ENCODE measurements around the gene CREB3L2. TPM values are rescaled to one million over a fixed set of nuclear protein-coding genes. Genes with fewer than 3 reads are reported as not detected.

Gene CREB3L2
- total and polyA plus RNA-seq, 2 of the 4 experiments (the other 2 are of a cell fraction), result 42.3 to 57.9 TPM

DNA sequence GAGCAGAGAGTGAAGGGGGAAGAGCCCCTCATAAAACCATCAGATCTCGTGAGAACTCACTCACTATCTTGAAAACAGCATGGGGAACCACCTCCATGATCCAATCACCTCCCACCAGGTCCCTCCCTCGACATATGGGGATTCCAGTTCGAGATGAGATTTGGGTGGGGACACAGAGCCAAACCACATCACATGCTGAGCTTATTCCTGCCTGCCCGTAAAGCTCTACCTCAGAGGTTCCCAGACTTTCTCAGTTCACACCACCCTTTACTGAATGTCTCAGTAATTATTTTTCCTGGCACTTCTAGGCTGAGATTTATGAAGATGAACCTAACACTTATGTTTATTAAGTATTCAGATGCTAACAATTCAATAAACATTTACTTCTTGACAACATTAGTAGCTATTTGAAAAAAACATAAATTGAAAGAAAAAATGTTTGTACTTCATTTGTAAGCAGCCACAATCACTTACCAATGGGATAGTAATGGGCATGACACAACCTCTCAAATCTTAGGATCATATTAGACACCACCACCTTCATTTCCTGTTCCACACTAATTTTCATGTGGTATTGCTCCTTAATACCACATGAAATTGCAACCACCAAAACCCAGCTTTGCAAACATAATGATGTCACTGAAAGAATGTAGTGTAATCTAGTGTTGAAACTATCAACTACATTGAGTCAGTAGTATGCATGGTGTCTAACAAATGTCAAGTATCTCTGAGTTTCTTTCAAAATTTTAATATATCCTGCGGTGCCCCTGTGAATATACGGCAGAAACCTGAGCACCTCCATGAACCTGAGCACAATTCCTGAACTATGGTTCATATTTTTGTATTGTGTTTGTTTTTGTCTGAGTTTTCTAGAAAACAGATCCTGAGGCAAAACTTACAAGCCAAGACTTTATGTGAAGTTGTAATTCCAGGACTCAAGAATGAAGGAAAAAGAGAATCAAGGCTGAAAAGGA lies 150.6 kb downstream of the CREB3L2 start:
- no peak overlapping the region for H3K4me3 ChIP-seq (ENCODE audit: insufficient read depth, low read depth, low read length)
- no peak overlapping the region for H2BK15ac ChIP-seq (ENCODE audit: low read depth, low read length)
- H2BK20ac ChIP-seq (ENCODE audit: low read depth, low read length), result peak overlapping the region; percentile 37; the same call in 1 of the 2 replicates
- CTCF ChIA-PET, result no interaction called here
- peak overlapping the region in 1 of 2 experiments; percentile 52; a peak in 1 of 4 replicates for H4K8ac ChIP-seq (ENCODE audit: low read depth in 2 of 2, low read length in 2 of 2)
- H3K27me3 ChIP-seq (ENCODE audit: control insufficient read depth, insufficient read depth, low read length), result no peaks in the 10 kb centered on the region; the same call in 1 of the 2 replicates
- H4K20me1 ChIP-seq (ENCODE audit: insufficient read depth, low read length), result no peaks in the 10 kb centered on the region; the same call in 1 of the 2 replicates
- H2AFZ ChIP-seq (replicated peaks; ENCODE audit: low read length, poor library complexity), result no peak overlapping the region
- no peak overlapping the region for H2AK9ac ChIP-seq (replicated peaks; ENCODE audit: low read depth, low read length, poor library complexity)
- H3K27ac ChIP-seq (ENCODE audit: insufficient read depth, low read length), result no peak overlapping the region
- H3K14ac ChIP-seq (replicated peaks; ENCODE audit: low read depth, low read length), result peak overlapping the region; percentile 57
- no TSS peak for BruUV-seq (replicated peaks)
- peak overlapping the region; percentile 41 for H2BK5ac ChIP-seq (ENCODE audit: low read depth, low read length, poor library complexity, severe bottlenecking)
- intact Hi-C loops (cut with micrococcal nuclease) (no loop called here), in situ Hi-C loops (cut with MboI; ENCODE audit: low sequenced_read_pairs) (no loop called here), dilution Hi-C loops (cut with HindIII; ENCODE audit: low sequenced_read_pairs, unreplicated experiment) (no loop called here)
- peaks cover 7% of the 10 kb centered on the region; the same call in 1 of the 2 replicates for H3K9me1 ChIP-seq (ENCODE audit: insufficient read depth, low read length)
- no CpG with 5 or more reads among the region's 6 CpGs for WGBS, 2 experiments (ENCODE audit: extremely low coverage in 2 of 2, insufficient read length in 1 of 2)
- POLR2A ChIA-PET (ENCODE audit: unreplicated experiment), result no interaction called here
- H3K4me2 ChIP-seq (ENCODE audit: low read depth, low read length), result no peak overlapping the region
- no peak overlapping the region; the same call in 1 of the 2 replicates for H3K56ac ChIP-seq (ENCODE audit: extremely low read depth, insufficient read depth, low read length)
- H3K4me1 ChIP-seq (ENCODE audit: control insufficient read depth, insufficient read depth, low read length), result peaks cover 13% of the 10 kb centered on the region; the same call in 1 of the 2 replicates
- ATAC-seq (ENCODE audit: low read depth), result no peak
- no peak overlapping the region for H3K9ac ChIP-seq (ENCODE audit: low read depth, low read length)
- peak overlapping the region; percentile 27; the same call in 1 of the 2 replicates for H4K91ac ChIP-seq (ENCODE audit: insufficient read depth, low read depth, low read length)
- no peak overlapping the region; the same call in 1 of the 2 replicates for H4K5ac ChIP-seq (ENCODE audit: low read depth, low read length)
- TF ChIP-seq, protein P1, sequence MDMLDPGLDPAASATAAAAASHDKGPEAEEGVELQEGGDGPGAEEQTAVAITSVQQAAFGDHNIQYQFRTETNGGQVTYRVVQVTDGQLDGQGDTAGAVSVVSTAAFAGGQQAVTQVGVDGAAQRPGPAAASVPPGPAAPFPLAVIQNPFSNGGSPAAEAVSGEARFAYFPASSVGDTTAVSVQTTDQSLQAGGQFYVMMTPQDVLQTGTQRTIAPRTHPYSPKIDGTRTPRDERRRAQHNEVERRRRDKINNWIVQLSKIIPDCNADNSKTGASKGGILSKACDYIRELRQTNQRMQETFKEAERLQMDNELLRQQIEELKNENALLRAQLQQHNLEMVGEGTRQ (IDR thresholded peaks at IDR 0.05; ENCODE audit: low read depth, low read length), result no peak
- TF ChIP-seq CEBPB (IDR thresholded peaks at IDR 0.05; ENCODE audit: low read depth, low read length), result peak; percentile 36; the same call in 1 of the 2 replicates
- H3K79me1 ChIP-seq (ENCODE audit: low read depth in 1 of 2, low read length in 2 of 2), result no peaks in the 10 kb centered on the region; a peak in 1 of 4 replicates
- DNase-seq, result peak; percentile 58
- H3K36me3 ChIP-seq (ENCODE audit: control insufficient read depth, insufficient read depth, low read length), result 0 out of 2 replicates have a peak, but pooled peaks cover 2% of the 10 kb centered on the region
- 0 out of 2 replicates have a peak overlapping the region, but pooled peaks have one; percentile 39 for H2AK5ac ChIP-seq (ENCODE audit: low read depth, low read length)
- H3K18ac ChIP-seq (ENCODE audit: low read depth, low read length), result no peak overlapping the region
- no peaks in the 10 kb centered on the region for H3K9me3 ChIP-seq (ENCODE audit: control insufficient read depth, insufficient read depth, low read length)
- H3K23ac ChIP-seq (ENCODE audit: low read depth, low read length), result peak overlapping the region; percentile 77; the same call in 1 of the 2 replicates
- H2BK120ac ChIP-seq (ENCODE audit: low read depth, low read length), result peak overlapping the region; percentile 3; the same call in 1 of the 2 replicates
- peak overlapping the region; percentile 37; the same call in 1 of the 2 replicates for H3K4ac ChIP-seq (ENCODE audit: low read depth, low read length)
